A204.1 (cell line): ENCODE data around the gene JAM3.

ENCODE experiments used
- FAIRE-seq: peaks from 2 replicates; lab custom pipeline; 2012; peaks lifted over from hg19 to GRCh38; lab: Jason Lieb, UNC

The JAM3 gene

GRCh38 chr11:134068829-134069425 lies at the start of gene JAM3:
JAM3 (plus strand) TSS chr11:134069072; CDS start chr11:134069084, 12 bp downstream.
- no peak for FAIRE-seq

- no peak for FAIRE-seq
Measured at GRCh38 chr11:134019500-134019899, 49.4 kb upstream of the JAM3 start.

- FAIRE-seq = no peak
Measured at GRCh38 chr11:134020598-134020997, 48.3 kb upstream of the JAM3 start.

GRCh38 chr11:134021326-134021725 lies 47.5 kb upstream of the JAM3 start:
- FAIRE-seq = no peak

GRCh38 chr11:134022748-134023147 lies 46.1 kb upstream of the JAM3 start:
- no peak for FAIRE-seq

GRCh38 chr11:134024420-134025081 lies 44.3 kb upstream of the JAM3 start:
- FAIRE-seq = no peak

GRCh38 chr11:134025082-134025429 lies 43.8 kb upstream of the JAM3 start:
- no peak for FAIRE-seq

- FAIRE-seq = no peak
Measured at GRCh38 chr11:134026655-134027343, 42.1 kb upstream of the JAM3 start.

- no peak for FAIRE-seq
Measured at GRCh38 chr11:134027671-134028070, 41.2 kb upstream of the JAM3 start.

- FAIRE-seq = no peak
Measured at GRCh38 chr11:134028368-134028920, 40.4 kb upstream of the JAM3 start.

- FAIRE-seq = no peak
Measured at GRCh38 chr11:134030853-134031252, 38.0 kb upstream of the JAM3 start.

- no peak for FAIRE-seq
Measured at GRCh38 chr11:134032043-134032442, 36.8 kb upstream of the JAM3 start.

- no peak for FAIRE-seq
Measured at GRCh38 chr11:134032501-134033091, 36.3 kb upstream of the JAM3 start.

- FAIRE-seq = no peak
Measured at GRCh38 chr11:134033276-134033675, 35.6 kb upstream of the JAM3 start.

- no peak for FAIRE-seq
Measured at GRCh38 chr11:134033696-134034491, 35.0 kb upstream of the JAM3 start.

GRCh38 chr11:134034496-134035381 lies 34.1 kb upstream of the JAM3 start:
- FAIRE-seq = no peak

GRCh38 chr11:134036492-134037045 lies 32.3 kb upstream of the JAM3 start:
- FAIRE-seq = no peak

- FAIRE-seq = no peak
Measured at GRCh38 chr11:134037046-134037908, 31.6 kb upstream of the JAM3 start.

GRCh38 chr11:134038897-134039470 lies 29.9 kb upstream of the JAM3 start:
- no peak for FAIRE-seq
